ENCODE results near the gene ARVCF.

ARVCF gene

GRCh38 chr22:20014526-20015186, 2.0 kb downstream of the ARVCF start:
- no peak for DNase-seq

- no peak for DNase-seq
Measured at GRCh38 chr22:20013382-20013871, 3.2 kb downstream of the ARVCF start.

- DNase-seq, result no peak
Measured at GRCh38 chr22:20012741-20013331, 3.8 kb downstream of the ARVCF start.

- no peak for DNase-seq
Measured at GRCh38 chr22:20011993-20012740, 4.5 kb downstream of the ARVCF start.

- DNase-seq, result no peak
Measured at GRCh38 chr22:20011123-20011992, 5.3 kb downstream of the ARVCF start.

- DNase-seq, result no peak
Measured at GRCh38 chr22:20010307-20011122, 6.1 kb downstream of the ARVCF start.

- no peak for DNase-seq
Measured at GRCh38 chr22:20009582-20010306, 6.9 kb downstream of the ARVCF start.

- no peak for DNase-seq
Measured at GRCh38 chr22:20009018-20009491, 7.6 kb downstream of the ARVCF start.

- DNase-seq, result no peak
Measured at GRCh38 chr22:20008221-20008995, 8.2 kb downstream of the ARVCF start.

- DNase-seq, result no peak
Measured at GRCh38 chr22:20004464-20004863, 12.2 kb downstream of the ARVCF start.

- no peak for DNase-seq
Measured at GRCh38 chr22:20003304-20003703, 13.3 kb downstream of the ARVCF start.

- no peak for DNase-seq
Measured at GRCh38 chr22:20002636-20003035, 14.0 kb downstream of the ARVCF start.

- no peak for DNase-seq
Measured at GRCh38 chr22:20002128-20002527, 14.5 kb downstream of the ARVCF start.

GRCh38 chr22:20001082-20001638, 15.5 kb downstream of the ARVCF start:
- DNase-seq, result no peak

GRCh38 chr22:20000246-20001081, 16.2 kb downstream of the ARVCF start:
- DNase-seq, result no peak

- DNase-seq, result no peak
Measured at GRCh38 chr22:19998991-19999820, 17.4 kb downstream of the ARVCF start.

- DNase-seq, result no peak
Measured at GRCh38 chr22:19998232-19998951, 18.2 kb downstream of the ARVCF start.

Data from T1000 (cell line).